MM.1S (cell line): ENCODE data around the gene HIPK4.

Source experiments
- EZH2 ChIP-seq: fragments of 300-600 bp; sonication (generic); optimal IDR thresholded peaks from 2 replicates; pipeline ENCODE3; 2017; ENCODE audit warnings: low read depth, mild to moderate bottlenecking, antibody characterized with exemption, low read length, mixed read lengths
- EZH2phosphoT487 ChIP-seq: fragments of 300-600 bp; sonication (generic); IDR thresholded peaks from 2 replicates; pipeline ENCODE4 v1.6.1; 2018; ENCODE audit warnings: antibody characterized with exemption, low read length
- TF ChIP-seq, protein P1 (sequence below): fragments of 300-600 bp; sonication (generic); IDR thresholded peaks from 2 replicates; pipeline ENCODE4 v1.5.1; 2016; ENCODE audit warnings: antibody characterized with exemption, low read length, mixed read lengths

- TF ChIP-seq, protein P1, sequence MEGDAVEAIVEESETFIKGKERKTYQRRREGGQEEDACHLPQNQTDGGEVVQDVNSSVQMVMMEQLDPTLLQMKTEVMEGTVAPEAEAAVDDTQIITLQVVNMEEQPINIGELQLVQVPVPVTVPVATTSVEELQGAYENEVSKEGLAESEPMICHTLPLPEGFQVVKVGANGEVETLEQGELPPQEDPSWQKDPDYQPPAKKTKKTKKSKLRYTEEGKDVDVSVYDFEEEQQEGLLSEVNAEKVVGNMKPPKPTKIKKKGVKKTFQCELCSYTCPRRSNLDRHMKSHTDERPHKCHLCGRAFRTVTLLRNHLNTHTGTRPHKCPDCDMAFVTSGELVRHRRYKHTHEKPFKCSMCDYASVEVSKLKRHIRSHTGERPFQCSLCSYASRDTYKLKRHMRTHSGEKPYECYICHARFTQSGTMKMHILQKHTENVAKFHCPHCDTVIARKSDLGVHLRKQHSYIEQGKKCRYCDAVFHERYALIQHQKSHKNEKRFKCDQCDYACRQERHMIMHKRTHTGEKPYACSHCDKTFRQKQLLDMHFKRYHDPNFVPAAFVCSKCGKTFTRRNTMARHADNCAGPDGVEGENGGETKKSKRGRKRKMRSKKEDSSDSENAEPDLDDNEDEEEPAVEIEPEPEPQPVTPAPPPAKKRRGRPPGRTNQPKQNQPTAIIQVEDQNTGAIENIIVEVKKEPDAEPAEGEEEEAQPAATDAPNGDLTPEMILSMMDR, result no peak
- TF ChIP-seq EZH2phosphoT487, result no peak
- no peak for TF ChIP-seq EZH2
These were observed 24.9 kb upstream of the HIPK4 start for GRCh38 chr19:40414542-40415535.
